HUES6 (cell line): ENCODE measurements around the gene TCF12.

Experiments
- H3K27ac ChIP-seq: 2 replicates; pipeline ENCODE4 v1.7.0; 2013; ENCODE audit warnings: low read depth, mild to moderate bottlenecking, low read length, inconsistent platforms
- H3K27me3 ChIP-seq: 2 replicates; pipeline ENCODE4 v1.6.1; 2013; ENCODE audit warnings: low read length; ENCODE audit not compliant: control insufficient read depth, insufficient read depth
- H3K36me3 ChIP-seq: 2 replicates; pipeline ENCODE4 v1.6.1; 2013; ENCODE audit warnings: low read length; ENCODE audit not compliant: control insufficient read depth, insufficient read depth
- H3K4me1 ChIP-seq: 2 replicates; pipeline ENCODE4 v1.6.1; 2013; ENCODE audit warnings: low read length; ENCODE audit not compliant: control insufficient read depth, insufficient read depth
- H3K4me3 ChIP-seq: 2 replicates; pipeline ENCODE4 v1.5.1; 2013; ENCODE audit warnings: low read depth, low read length
- H3K9ac ChIP-seq: one replicate; pipeline ENCODE4 v1.6.1; 2013; ENCODE audit warnings: mild to moderate bottlenecking, low read length
- H3K9me3 ChIP-seq: 2 replicates; pipeline ENCODE4 v1.6.1; 2013; ENCODE audit warnings: low read depth, low read length; ENCODE audit not compliant: control insufficient read depth, insufficient read depth

Gene TCF12

GRCh38 chr15:56916825-56917477 lies 1.5 kb upstream of the TCF12 start:
- H3K4me3 ChIP-seq: peak overlapping the region; percentile 78
- no peak overlapping the region for H3K27ac ChIP-seq
- no peaks in the 10 kb centered on the region for H3K9me3 ChIP-seq
- peaks cover 13% of the 10 kb centered on the region for H3K4me1 ChIP-seq
- H3K36me3 ChIP-seq: peaks cover 13% of the 10 kb centered on the region
- peak overlapping the region; percentile 99 for H3K9ac ChIP-seq
- no peaks in the 10 kb centered on the region; the same call in 1 of the 2 replicates for H3K27me3 ChIP-seq

- H3K4me3 ChIP-seq: peak overlapping the region; percentile 78
Measured at GRCh38 chr15:56917652-56918045, 795 bp upstream of the TCF12 start.

GRCh38 chr15:56919031-56919608 lies 676 bp downstream of the TCF12 start:
- Histone ChIP-seq H3K9me3 (no peaks in the 10 kb centered on the region), H3K4me1 (peaks cover 17% of the 10 kb centered on the region), H3K36me3 (peaks cover 23% of the 10 kb centered on the region), H3K27me3 (no peaks in the 10 kb centered on the region; the same call in 1 of the 2 replicates), H3K27ac (peak overlapping the region; percentile 97), H3K4me3 (peak overlapping the region; percentile 78), H3K9ac (peak overlapping the region; percentile 99)

More at GRCh38 chr15:56917652-56918045, 795 bp upstream of the TCF12 start:
- Histone ChIP-seq H3K4me1 (peaks cover 13% of the 10 kb centered on the region), H3K36me3 (peaks cover 17% of the 10 kb centered on the region), H3K27ac (peak overlapping the region; percentile 97; the same call in 1 of the 2 replicates), H3K27me3 (no peaks in the 10 kb centered on the region; the same call in 1 of the 2 replicates), H3K9me3 (no peaks in the 10 kb centered on the region), H3K9ac (peak overlapping the region; percentile 99)

GRCh38 chr15:56919609-56920366 lies 1.3 kb downstream of the TCF12 start:
- H3K36me3 ChIP-seq: peaks cover 24% of the 10 kb centered on the region
- peak overlapping the region; percentile 78 for H3K4me3 ChIP-seq
- no peaks in the 10 kb centered on the region for H3K9me3 ChIP-seq
- peaks cover 17% of the 10 kb centered on the region for H3K4me1 ChIP-seq
- H3K27me3 ChIP-seq: no peaks in the 10 kb centered on the region; the same call in 1 of the 2 replicates
- H3K9ac ChIP-seq: peak overlapping the region; percentile 99
- peak overlapping the region; percentile 97 for H3K27ac ChIP-seq

- Histone ChIP-seq H3K4me3 (peak overlapping the region; percentile 78), H3K4me1 (peaks cover 17% of the 10 kb centered on the region), H3K9ac (peak overlapping the region; percentile 99), H3K36me3 (peaks cover 25% of the 10 kb centered on the region), H3K27me3 (no peaks in the 10 kb centered on the region; the same call in 1 of the 2 replicates), H3K9me3 (no peaks in the 10 kb centered on the region), H3K27ac (no peak overlapping the region)
Measured at GRCh38 chr15:56920367-56920627, 1.9 kb downstream of the TCF12 start.

GRCh38 chr15:56923174-56923591 lies 4.7 kb downstream of the TCF12 start:
- Histone ChIP-seq H3K36me3 (peaks cover 32% of the 10 kb centered on the region), H3K4me3 (no peak overlapping the region), H3K27ac (no peak overlapping the region), H3K9ac (no peak overlapping the region), H3K9me3 (no peaks in the 10 kb centered on the region), H3K4me1 (peaks cover 33% of the 10 kb centered on the region), H3K27me3 (no peaks in the 10 kb centered on the region)

- H3K36me3 ChIP-seq: peaks cover 20% of the 10 kb centered on the region
- H3K9me3 ChIP-seq: no peaks in the 10 kb centered on the region
- peaks cover 31% of the 10 kb centered on the region for H3K4me1 ChIP-seq
- no peak overlapping the region for H3K27ac ChIP-seq
- H3K4me3 ChIP-seq: no peak overlapping the region
- H3K9ac ChIP-seq: no peak overlapping the region
- no peaks in the 10 kb centered on the region for H3K27me3 ChIP-seq
Measured at GRCh38 chr15:56927816-56928215, 9.4 kb downstream of the TCF12 start.

- Histone ChIP-seq H3K27ac (no peak overlapping the region; the same call in 1 of the 2 replicates), H3K9me3 (no peaks in the 10 kb centered on the region; the same call in 1 of the 2 replicates), H3K27me3 (no peaks in the 10 kb centered on the region), H3K9ac (no peak overlapping the region), H3K36me3 (peaks cover 17% of the 10 kb centered on the region), H3K4me1 (peaks cover 27% of the 10 kb centered on the region), H3K4me3 (no peak overlapping the region)
Measured at GRCh38 chr15:56929399-56929798, 11.0 kb downstream of the TCF12 start.

- H3K36me3 ChIP-seq: peaks cover 19% of the 10 kb centered on the region
- peaks cover 27% of the 10 kb centered on the region for H3K4me1 ChIP-seq
- H3K9me3 ChIP-seq: no peaks in the 10 kb centered on the region; the same call in 1 of the 2 replicates
- no peak overlapping the region for H3K4me3 ChIP-seq
- no peaks in the 10 kb centered on the region for H3K27me3 ChIP-seq
- no peak overlapping the region for H3K9ac ChIP-seq
- H3K27ac ChIP-seq: no peak overlapping the region
Measured at GRCh38 chr15:56929933-56930332, 11.5 kb downstream of the TCF12 start.

GRCh38 chr15:56930669-56931313 lies 12.3 kb downstream of the TCF12 start:
- Histone ChIP-seq H3K9ac (no peak overlapping the region), H3K27ac (no peak overlapping the region), H3K4me1 (peaks cover 21% of the 10 kb centered on the region), H3K9me3 (peaks cover 2% of the 10 kb centered on the region; the same call in 1 of the 2 replicates), H3K4me3 (no peak overlapping the region), H3K27me3 (no peaks in the 10 kb centered on the region), H3K36me3 (peaks cover 17% of the 10 kb centered on the region)
